T-cell (primary cell): Measurements from ENCODE around the gene SCAI. TPM values are rescaled to one million over a fixed set of nuclear protein-coding genes. Genes with fewer than 3 reads are reported as not detected.

ENCODE experiments used
- ATAC-seq, 4 experiments: fragments of 200-7000 bp in 3 of 4; fragments of 150-1000 bp in 1 of 4; cut with Tn5 transposase; replicated peaks in 1 of 4; 1 replicate in 3 of 4; 2 replicates in 1 of 4; pipeline ENCODE4 v1.10.0; 2021; ENCODE audit warnings: moderate library complexity in 3 of 4, mild to moderate bottlenecking in 2 of 4, moderate number of reproducible peaks in 1 of 4
- CTCF ChIA-PET, 2 donors: fragments of 300-600 bp; sonication (Branson Sonifier 250); formaldehyde crosslinking; loops; one replicate each; lab custom pipeline; 2022; ENCODE audit warnings: antibody characterized with exemption in 2 of 2; lab: Charles Lee
- POLR2A ChIA-PET, 2 donors: fragments of 300-600 bp; sonication (Branson Sonifier 250); formaldehyde crosslinking; loops; one replicate each; lab custom pipeline; 2022; ENCODE audit warnings: antibody characterized with exemption in 2 of 2; lab: Charles Lee
- DNase-seq, 35 experiments: peaks; one replicate each; pipeline versions ENCODE4 v3.0.0 to v3.0.0-alpha.2; 2013 to 2023
- H3K27ac ChIP-seq: one replicate; pipeline ENCODE4 v1.5.1; 2013; ENCODE audit warnings: low read length
- H3K27me3 ChIP-seq, 2 experiments: replicated peaks in 1 of 2; 1 replicate in 1 of 2; 2 replicates in 1 of 2; pipeline versions ENCODE4 v1.6.1 to v1.7.0; 2013; ENCODE audit warnings: low read length in 1 of 2, mixed read lengths in 1 of 2; ENCODE audit not compliant: control insufficient read depth in 2 of 2, insufficient read depth in 2 of 2; ENCODE audit errors: extremely low read depth in 1 of 2
- H3K36me3 ChIP-seq, 2 donors: 1 replicate in 1 of 2; 2 replicates in 1 of 2; pipeline versions ENCODE4 v1.6.1 to v1.7.0; 2013; ENCODE audit warnings: low read length in 1 of 2; ENCODE audit not compliant: control insufficient read depth in 2 of 2, insufficient read depth in 1 of 2; ENCODE audit errors: extremely low read depth in 1 of 2
- H3K4me1 ChIP-seq, 2 experiments: 1 replicate in 1 of 2; 2 replicates in 1 of 2; pipeline versions ENCODE4 v1.6.1 to v1.7.0; 2013; ENCODE audit warnings: low read length in 2 of 2, mixed read lengths in 1 of 2; ENCODE audit not compliant: insufficient read depth in 2 of 2, control insufficient read depth in 1 of 2; ENCODE audit errors: extremely low read depth in 1 of 2
- H3K4me3 ChIP-seq, 2 donors: 1 replicate in 1 of 2; 2 replicates in 1 of 2; pipeline versions ENCODE4 v1.5.1 to v1.7.0; 2013; ENCODE audit warnings: mild to moderate bottlenecking in 2 of 2, low read length in 1 of 2, moderate library complexity in 1 of 2; ENCODE audit not compliant: control insufficient read depth in 1 of 2; ENCODE audit errors: extremely low read depth in 1 of 2
- H3K9me3 ChIP-seq: 2 replicates; pipeline ENCODE4 v1.7.0; 2013
- H3K27ac Mint-ChIP-seq, 2 donors: one replicate each; pipeline ENCODE4 v1.8.0; 2020 to 2021; ENCODE audit warnings: mild to moderate bottlenecking in 2 of 2, mixed read lengths in 2 of 2
- H3K27me3 Mint-ChIP-seq, 2 donors: one replicate each; pipeline ENCODE4 v1.8.0; 2021 to 2022; ENCODE audit warnings: mixed read lengths in 2 of 2
- H3K36me3 Mint-ChIP-seq: one replicate; pipeline ENCODE4 v1.8.0; 2021; ENCODE audit warnings: mixed read lengths
- H3K4me1 Mint-ChIP-seq, 3 donors: one replicate each; pipeline ENCODE4 v1.8.0; 2020 to 2022; ENCODE audit warnings: mixed read lengths in 3 of 3, mild to moderate bottlenecking in 1 of 3
- H3K4me3 Mint-ChIP-seq, 3 donors: one replicate each; pipeline ENCODE4 v1.8.0; 2020 to 2022; ENCODE audit warnings: mild to moderate bottlenecking in 3 of 3, mixed read lengths in 3 of 3, moderate library complexity in 3 of 3
- H3K9me3 Mint-ChIP-seq, 3 donors: one replicate each; pipeline ENCODE4 v1.8.0; 2020 to 2022; ENCODE audit warnings: mixed read lengths in 3 of 3
- WGBS: methylation state at CpG from one replicate; pipeline ENCODE4 v1.1.5; 2013; ENCODE audit warnings: missing lambda C conversion rate; ENCODE audit not compliant: insufficient coverage; 5-methylcytosine and 5-hydroxymethylcytosine counted together
- total RNA-seq, 35 experiments: library from RNA in 6 of 35; stranded (reverse) in 6 of 35; fragments of 120-200 nt in 1 of 35; gene quantifications; one replicate each; pipeline versions ENCODE4 v1.2.1 to v1.2.4 and lab custom pipeline; 2013 to 2026

Gene SCAI
- total RNA-seq, 5 donors from 2014 or later (not counting 1 experiment from before 2014, with no cell fraction given): 11.4 to 14.3 (median 13.3) TPM

DNA sequence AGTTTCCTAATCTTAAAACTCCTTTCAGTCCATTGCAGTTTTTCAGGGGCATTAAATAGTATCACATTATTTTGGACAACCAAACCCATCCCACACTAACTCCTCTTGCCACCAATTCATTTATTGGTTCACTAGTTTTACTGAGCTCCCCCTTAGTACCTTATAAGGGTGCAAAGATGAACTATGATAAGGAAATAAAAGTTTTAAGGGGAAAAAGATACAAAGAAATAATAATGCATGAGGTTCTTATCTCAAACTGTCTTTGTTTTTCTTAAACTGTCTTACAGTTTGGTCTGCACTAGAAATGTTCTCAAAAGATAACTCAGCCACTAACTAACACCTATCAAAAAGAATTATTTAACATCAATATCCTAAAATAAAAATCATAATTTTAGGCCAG lies 8.4 kb downstream of the SCAI start:
- CTCF ChIA-PET: interaction anchor here in 1 of 2 donors (0.6 kb wide), 1 partner anchor 357 kb away, joined by 7 read pairs; no protein-coding TSS in a partner anchor

DNA sequence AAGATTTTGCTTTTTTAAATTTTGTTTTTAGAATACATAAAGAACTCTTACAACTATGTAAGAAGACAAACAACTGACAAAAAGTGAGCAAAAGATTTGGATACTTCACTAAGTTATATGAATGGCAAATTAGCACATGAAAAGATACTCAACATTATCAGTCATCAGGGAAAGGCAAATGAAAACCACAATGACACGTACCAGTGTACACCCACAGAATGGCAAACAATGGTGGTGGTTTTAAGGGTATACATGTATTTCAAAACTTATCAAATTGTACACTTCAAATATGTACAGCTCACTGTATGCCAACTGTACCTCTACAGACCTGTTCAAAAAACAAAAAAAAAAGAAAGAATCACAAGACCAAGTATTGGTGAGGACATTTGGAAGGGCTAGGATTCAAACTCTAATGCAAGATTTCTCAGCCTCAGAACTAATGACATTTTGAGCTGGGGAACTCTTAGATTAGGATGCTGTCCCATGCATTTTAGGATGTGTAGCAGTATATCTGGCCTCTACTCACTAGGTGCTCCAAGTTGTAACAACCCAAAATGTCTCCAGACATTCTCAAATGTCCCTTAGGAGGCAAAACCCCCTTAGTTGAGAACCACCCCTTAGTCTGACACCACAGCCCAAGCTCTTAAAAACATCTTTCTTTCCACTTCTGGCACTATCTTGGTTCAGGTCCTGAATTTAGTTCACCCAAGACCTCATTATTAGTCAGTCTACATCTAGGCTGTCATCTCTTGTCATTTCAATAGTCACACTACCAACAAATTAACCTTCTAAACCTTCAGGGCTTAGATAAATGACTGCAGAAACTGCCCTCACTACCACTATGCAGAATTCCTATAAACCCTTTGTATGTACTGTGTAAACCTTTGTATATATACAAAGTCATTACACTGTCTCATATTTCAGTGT lies 9.7 kb downstream of the SCAI start:
- Histone ChIP-seq H3K4me1 (peaks cover 0 to 3% of the 10 kb centered on the region in 2 experiments), H3K36me3 (peaks cover 0 to 4% of the 10 kb centered on the region in 2 donors), H3K27me3 (no peaks in the 10 kb centered on the region), H3K4me3 (no peak overlapping the region), H3K27ac (no peak overlapping the region), H3K9me3 (no peaks in the 10 kb centered on the region)
- POLR2A ChIA-PET: no interaction called here
- peaks cover 16% of the 10 kb centered on the region for H3K36me3 Mint-ChIP-seq
- H3K4me3 Mint-ChIP-seq: no peak overlapping the region
- no CpG with 5 or more reads among the region's 1 CpG for WGBS
- CTCF ChIA-PET: interaction anchor here in 1 of 2 donors (0.6 kb wide), 2 partner anchors 53 to 217 kb away, joined by 3 read pairs; no protein-coding TSS in a partner anchor
- ATAC-seq (no peak), DNase-seq (no peak)
- H3K27me3 Mint-ChIP-seq: no peaks in the 10 kb centered on the region
- peak overlapping the region in 1 of 2 donors; percentile 50 for H3K27ac Mint-ChIP-seq
- peaks cover 0 to 7% (median 6%) of the 10 kb centered on the region in 3 donors for H3K9me3 Mint-ChIP-seq
- peaks cover 18 to 36% (median 20%) of the 10 kb centered on the region in 3 donors for H3K4me1 Mint-ChIP-seq

More for the DNA sequence above, 8.4 kb downstream of the SCAI start:
- Mint-ChIP-seq H3K36me3 (peaks cover 23% of the 10 kb centered on the region), H3K4me3 (no peak overlapping the region), H3K27me3 (no peaks in the 10 kb centered on the region), H3K4me1 (peaks cover 29 to 49% (median 30%) of the 10 kb centered on the region in 3 donors), H3K9me3 (peaks cover 0 to 7% (median 6%) of the 10 kb centered on the region in 3 donors), H3K27ac (no peak overlapping the region)
- Histone ChIP-seq H3K4me3 (no peak overlapping the region), H3K27ac (no peak overlapping the region), H3K9me3 (no peaks in the 10 kb centered on the region), H3K36me3 (peaks cover 0 to 2% of the 10 kb centered on the region in 2 donors), H3K27me3 (no peaks in the 10 kb centered on the region), H3K4me1 (peaks cover 0 to 3% of the 10 kb centered on the region in 2 experiments)
- DNase-seq: no peak
- no peak for ATAC-seq
- POLR2A ChIA-PET: no interaction called here

DNA sequence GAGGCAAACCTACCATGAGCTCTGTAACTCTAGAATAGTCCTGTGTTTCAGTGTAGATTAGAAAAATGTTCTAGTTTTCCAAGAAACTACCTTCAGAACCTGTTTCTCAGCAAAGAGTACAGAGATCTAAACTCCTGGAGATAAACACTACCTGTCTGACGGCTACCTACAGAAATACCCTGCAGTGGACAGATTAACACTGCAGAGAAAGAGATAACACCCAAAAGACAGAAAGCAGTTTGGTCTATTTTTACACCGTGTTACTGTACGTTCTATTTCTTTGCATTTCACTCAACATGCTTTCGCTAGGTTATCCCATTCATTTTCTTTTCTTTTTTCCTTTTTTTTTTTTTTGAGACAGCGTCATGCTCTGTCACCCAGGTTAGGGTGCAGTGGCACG lies 11.6 kb downstream of the SCAI start:
- ChIA-PET CTCF (interaction anchor here in 1 of 2 donors (1.0 kb wide), 1 partner anchor 12 kb away, joined by 4 read pairs; the partner anchor contains the start of gene SCAI), POLR2A (no interaction called here)
- H3K4me3 Mint-ChIP-seq: peak overlapping the region in 1 of 3 donors; percentile 29
- no peaks in the 10 kb centered on the region for H3K9me3 ChIP-seq
- no peak for ATAC-seq
- no peak overlapping the region for H3K27ac ChIP-seq
- peaks cover 0 to 4% of the 10 kb centered on the region in 2 donors for H3K36me3 ChIP-seq
- H3K4me1 Mint-ChIP-seq: peaks cover 23 to 41% (median 27%) of the 10 kb centered on the region in 3 donors
- no peaks in the 10 kb centered on the region for H3K27me3 Mint-ChIP-seq
- peaks cover 16% of the 10 kb centered on the region for H3K36me3 Mint-ChIP-seq
- no peaks in the 10 kb centered on the region for H3K27me3 ChIP-seq
- peaks cover 0 to 7% (median 6%) of the 10 kb centered on the region in 3 donors for H3K9me3 Mint-ChIP-seq
- H3K27ac Mint-ChIP-seq: no peak overlapping the region
- no peak overlapping the region for H3K4me3 ChIP-seq
- H3K4me1 ChIP-seq: peaks cover 6 to 13% of the 10 kb centered on the region in 2 experiments
- DNase-seq: no peak
- WGBS: 90% methylated on average over 3 of the region's 6 CpGs

DNA sequence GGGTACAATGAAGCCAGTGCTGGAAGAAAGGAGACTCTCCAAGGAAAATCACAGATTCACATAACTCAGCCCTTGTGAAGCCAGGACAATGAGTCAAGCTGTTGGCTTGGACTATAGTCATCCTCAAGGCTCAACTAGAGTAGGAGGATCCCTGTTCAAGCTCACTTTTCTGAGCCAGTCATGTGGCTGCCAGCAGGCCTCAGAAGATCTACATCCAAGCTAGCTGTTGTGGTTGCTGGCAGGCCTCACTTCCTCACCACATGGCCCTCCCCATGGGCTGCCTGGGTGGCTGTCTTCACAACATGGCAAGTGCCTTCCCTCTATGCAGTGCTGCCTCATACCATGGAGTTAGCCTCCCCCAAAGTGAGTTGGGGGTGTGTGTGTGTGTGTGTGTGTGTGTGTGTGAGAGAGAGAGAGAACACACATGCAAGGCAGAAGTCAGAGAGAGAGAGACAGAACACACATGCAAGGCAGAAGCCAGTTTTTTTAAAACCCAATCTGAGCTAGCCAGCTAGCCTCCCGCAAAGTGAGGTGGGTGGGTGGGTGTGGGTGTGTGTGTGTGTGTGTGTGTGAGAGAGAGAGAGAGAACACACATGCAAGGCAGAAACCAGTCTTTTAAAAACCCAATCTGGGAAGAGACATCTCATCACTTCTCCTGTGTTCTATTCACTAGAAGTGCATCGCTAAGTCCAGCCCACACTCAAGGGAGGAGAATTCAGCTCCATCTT lies 17.1 kb downstream of the SCAI start:
- Mint-ChIP-seq H3K4me1 (peaks cover 33 to 40% (median 36%) of the 10 kb centered on the region in 3 donors), H3K27ac (peak overlapping the region; percentile 94 to 95), H3K9me3 (no peaks in the 10 kb centered on the region), H3K27me3 (no peaks in the 10 kb centered on the region), H3K4me3 (peak overlapping the region; percentile 29 to 58 (median 29)), H3K36me3 (no peaks in the 10 kb centered on the region)
- WGBS: no CpG with 5 or more reads among the region's 2 CpGs
- Histone ChIP-seq H3K4me3 (peak overlapping the region in 1 of 2 donors; percentile 33), H3K36me3 (peaks cover 0 to 4% of the 10 kb centered on the region in 2 donors), H3K9me3 (no peaks in the 10 kb centered on the region), H3K4me1 (peaks cover 27 to 35% of the 10 kb centered on the region in 2 experiments), H3K27me3 (no peaks in the 10 kb centered on the region), H3K27ac (peak overlapping the region; percentile 27)
- POLR2A ChIA-PET: interaction anchor here (0.7 to 0.8 kb wide), 3 partner anchors 14 to 130 kb away, joined by 3 to 6 read pairs (median 3); no protein-coding TSS in a partner anchor
- ATAC-seq (peak; percentile 99 to 100 (median 100)), DNase-seq (peak; percentile 64 to 95 (median 86))
- CTCF ChIA-PET: interaction anchor here (0.6 to 1.3 kb wide), 6 partner anchors 12 to 185 kb away, joined by 3 to 11 read pairs (median 4); partner anchors contain the start of gene GOLGA1 (in 1 of the 2)

DNA sequence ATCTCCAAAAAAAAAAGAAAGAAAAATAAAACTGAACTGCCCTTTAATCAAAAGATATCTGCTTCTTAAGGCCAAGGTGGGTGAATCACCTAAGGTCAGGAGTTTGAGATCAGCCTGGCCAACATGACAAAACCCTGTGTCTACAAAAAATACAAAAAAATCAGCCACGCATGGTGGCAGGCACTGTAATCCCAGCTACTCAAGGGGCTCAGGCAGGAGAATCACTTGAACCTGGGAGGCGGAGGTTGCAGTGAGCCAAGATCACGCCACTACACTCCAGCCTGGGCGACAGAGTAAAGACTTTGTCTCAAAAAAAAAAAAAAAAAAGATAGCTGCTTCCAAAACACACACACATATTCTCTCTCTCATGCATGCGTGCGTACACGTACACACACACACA lies 17.8 kb downstream of the SCAI start:
- ATAC-seq (peak in 1 of 4 experiments; percentile 2), DNase-seq (no peak)
- Histone ChIP-seq H3K36me3 (peaks cover 0 to 4% of the 10 kb centered on the region in 2 donors), H3K27me3 (no peaks in the 10 kb centered on the region), H3K4me3 (no peak overlapping the region), H3K27ac (peak overlapping the region; percentile 27), H3K4me1 (peaks cover 32 to 38% of the 10 kb centered on the region in 2 experiments), H3K9me3 (no peaks in the 10 kb centered on the region)
- peak overlapping the region; percentile 94 to 95 for H3K27ac Mint-ChIP-seq
- peaks cover 39 to 46% (median 42%) of the 10 kb centered on the region in 3 donors for H3K4me1 Mint-ChIP-seq
- CTCF ChIA-PET: interaction anchor here (0.6 to 1.3 kb wide), 6 partner anchors 14 to 355 kb away, joined by 3 to 9 read pairs (median 4); partner anchors contain the start of gene GOLGA1 (in 1 of the 2)
- H3K36me3 Mint-ChIP-seq: no peaks in the 10 kb centered on the region
- H3K4me3 Mint-ChIP-seq: peak overlapping the region in 1 of 3 donors; percentile 58
- POLR2A ChIA-PET: interaction anchor here in 1 of 2 donors (0.8 kb wide), 1 partner anchor 14 kb away, joined by 6 read pairs; no protein-coding TSS in a partner anchor
- 80% methylated on average over 4 of the region's 7 CpGs for WGBS
- H3K9me3 Mint-ChIP-seq: no peaks in the 10 kb centered on the region
- H3K27me3 Mint-ChIP-seq: no peaks in the 10 kb centered on the region
